Measurements from ENCODE around the gene TRIOBP.

Gene TRIOBP

DNA sequence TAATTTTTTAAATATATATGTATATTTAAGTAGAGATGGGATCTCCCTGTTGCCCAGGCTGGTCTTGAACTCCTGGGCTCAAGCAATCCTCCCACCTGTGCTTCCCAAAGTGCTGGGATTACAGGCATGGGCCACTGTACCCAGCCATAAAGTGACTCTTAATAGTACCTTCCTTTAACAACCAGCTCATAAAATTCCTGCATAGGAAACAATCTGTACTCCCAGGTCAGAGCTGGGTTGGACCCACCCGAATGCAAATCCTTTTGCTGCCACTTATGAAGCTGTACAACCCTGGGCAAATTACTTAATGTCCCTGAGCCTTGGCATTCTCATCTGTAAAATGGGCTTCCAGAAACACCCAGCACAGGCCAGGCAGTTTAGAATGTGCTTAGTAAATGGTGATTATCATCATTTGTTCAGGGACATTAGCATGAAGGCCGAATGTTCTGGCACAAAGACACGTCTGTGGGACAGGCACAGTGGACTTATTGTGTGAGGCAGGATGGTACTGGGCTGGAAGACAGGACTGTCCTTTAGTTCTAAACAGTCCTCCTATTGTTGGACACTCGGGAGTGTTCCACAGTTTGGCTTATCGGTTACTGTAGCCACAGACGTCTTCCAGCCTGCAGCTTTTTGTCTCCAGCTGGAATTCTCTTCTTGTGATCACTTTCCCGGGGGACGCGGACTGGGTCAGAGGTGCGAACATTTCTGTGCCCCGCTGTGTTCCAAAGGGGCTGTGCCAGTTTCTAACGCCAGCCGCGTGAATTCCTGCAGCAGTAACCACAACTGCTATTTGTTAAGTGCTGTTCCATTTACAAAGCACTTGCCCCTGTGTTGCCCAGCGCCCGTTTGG, 32.4 kb upstream of the TRIOBP start:
- Histone ChIP-seq H3K4me3 (ENCODE audit: low read depth, low read length) (no peak overlapping the region), H3K27ac (no peak overlapping the region), H3K27me3 (ENCODE audit: insufficient read depth, low read depth, severe bottlenecking) (no peaks in the 10 kb centered on the region), H3K36me3 (peaks cover 51% of the 10 kb centered on the region), H3K9me3 (ENCODE audit: severe bottlenecking) (no peaks in the 10 kb centered on the region)
- TF ChIP-seq, protein P1, sequence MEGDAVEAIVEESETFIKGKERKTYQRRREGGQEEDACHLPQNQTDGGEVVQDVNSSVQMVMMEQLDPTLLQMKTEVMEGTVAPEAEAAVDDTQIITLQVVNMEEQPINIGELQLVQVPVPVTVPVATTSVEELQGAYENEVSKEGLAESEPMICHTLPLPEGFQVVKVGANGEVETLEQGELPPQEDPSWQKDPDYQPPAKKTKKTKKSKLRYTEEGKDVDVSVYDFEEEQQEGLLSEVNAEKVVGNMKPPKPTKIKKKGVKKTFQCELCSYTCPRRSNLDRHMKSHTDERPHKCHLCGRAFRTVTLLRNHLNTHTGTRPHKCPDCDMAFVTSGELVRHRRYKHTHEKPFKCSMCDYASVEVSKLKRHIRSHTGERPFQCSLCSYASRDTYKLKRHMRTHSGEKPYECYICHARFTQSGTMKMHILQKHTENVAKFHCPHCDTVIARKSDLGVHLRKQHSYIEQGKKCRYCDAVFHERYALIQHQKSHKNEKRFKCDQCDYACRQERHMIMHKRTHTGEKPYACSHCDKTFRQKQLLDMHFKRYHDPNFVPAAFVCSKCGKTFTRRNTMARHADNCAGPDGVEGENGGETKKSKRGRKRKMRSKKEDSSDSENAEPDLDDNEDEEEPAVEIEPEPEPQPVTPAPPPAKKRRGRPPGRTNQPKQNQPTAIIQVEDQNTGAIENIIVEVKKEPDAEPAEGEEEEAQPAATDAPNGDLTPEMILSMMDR (IDR thresholded peaks at IDR 0.05; ENCODE audit: low read depth, low read length): no peak
- DNase-seq: no peak

DNA sequence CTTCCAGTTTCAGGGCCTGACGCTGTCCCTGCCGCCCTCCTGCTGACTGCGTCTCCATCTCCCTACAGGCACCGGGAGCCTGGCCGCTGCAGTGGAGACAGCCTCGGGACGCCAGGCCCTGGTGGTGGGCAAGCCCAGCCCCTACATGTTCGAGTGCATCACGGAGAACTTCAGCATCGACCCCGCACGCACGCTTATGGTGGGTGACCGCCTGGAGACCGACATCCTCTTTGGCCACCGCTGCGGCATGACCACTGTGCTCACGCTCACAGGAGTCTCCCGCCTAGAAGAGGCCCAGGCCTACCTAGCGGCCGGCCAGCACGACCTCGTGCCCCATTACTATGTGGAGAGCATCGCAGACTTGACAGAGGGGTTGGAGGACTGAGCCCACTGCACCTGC, 31.4 kb upstream of the TRIOBP start:
- Histone ChIP-seq H3K4me3 (ENCODE audit: low read depth, low read length) (no peak overlapping the region), H3K9me3 (ENCODE audit: severe bottlenecking) (no peaks in the 10 kb centered on the region), H3K36me3 (peaks cover 44% of the 10 kb centered on the region), H3K27ac (no peak overlapping the region), H3K27me3 (ENCODE audit: insufficient read depth, low read depth, severe bottlenecking) (no peaks in the 10 kb centered on the region)
- no peak for DNase-seq
- TF ChIP-seq, protein P1 (IDR thresholded peaks at IDR 0.05; ENCODE audit: low read depth, low read length): no peak

DNA sequence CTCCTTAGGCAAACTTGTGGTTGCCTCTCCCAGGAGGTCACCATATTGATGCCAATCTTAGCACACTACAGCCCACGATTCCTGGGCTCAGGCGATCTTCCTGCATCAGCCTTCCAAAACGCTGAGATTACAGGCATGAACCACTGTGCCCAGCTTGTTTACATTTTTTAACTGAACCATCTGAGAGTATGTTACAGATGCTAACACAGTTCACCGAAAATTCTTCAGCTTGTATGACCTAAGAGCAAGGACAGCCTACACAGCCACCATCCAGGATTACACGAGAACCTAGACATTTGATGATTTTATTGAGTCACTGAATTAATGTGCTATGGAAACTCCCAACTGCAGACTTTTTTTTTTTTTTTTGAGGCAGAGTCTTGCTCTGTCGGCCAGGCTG, 27.3 kb upstream of the TRIOBP start:
- no peaks in the 10 kb centered on the region for H3K9me3 ChIP-seq (ENCODE audit: severe bottlenecking)
- H3K27ac ChIP-seq: no peak overlapping the region
- H3K27me3 ChIP-seq (ENCODE audit: insufficient read depth, low read depth, severe bottlenecking): no peaks in the 10 kb centered on the region
- TF ChIP-seq, protein P1 (IDR thresholded peaks at IDR 0.05; ENCODE audit: low read depth, low read length): no peak
- H3K36me3 ChIP-seq: peaks cover 31% of the 10 kb centered on the region
- no peak for DNase-seq
- no peak overlapping the region for H3K4me3 ChIP-seq (ENCODE audit: low read depth, low read length)

DNA sequence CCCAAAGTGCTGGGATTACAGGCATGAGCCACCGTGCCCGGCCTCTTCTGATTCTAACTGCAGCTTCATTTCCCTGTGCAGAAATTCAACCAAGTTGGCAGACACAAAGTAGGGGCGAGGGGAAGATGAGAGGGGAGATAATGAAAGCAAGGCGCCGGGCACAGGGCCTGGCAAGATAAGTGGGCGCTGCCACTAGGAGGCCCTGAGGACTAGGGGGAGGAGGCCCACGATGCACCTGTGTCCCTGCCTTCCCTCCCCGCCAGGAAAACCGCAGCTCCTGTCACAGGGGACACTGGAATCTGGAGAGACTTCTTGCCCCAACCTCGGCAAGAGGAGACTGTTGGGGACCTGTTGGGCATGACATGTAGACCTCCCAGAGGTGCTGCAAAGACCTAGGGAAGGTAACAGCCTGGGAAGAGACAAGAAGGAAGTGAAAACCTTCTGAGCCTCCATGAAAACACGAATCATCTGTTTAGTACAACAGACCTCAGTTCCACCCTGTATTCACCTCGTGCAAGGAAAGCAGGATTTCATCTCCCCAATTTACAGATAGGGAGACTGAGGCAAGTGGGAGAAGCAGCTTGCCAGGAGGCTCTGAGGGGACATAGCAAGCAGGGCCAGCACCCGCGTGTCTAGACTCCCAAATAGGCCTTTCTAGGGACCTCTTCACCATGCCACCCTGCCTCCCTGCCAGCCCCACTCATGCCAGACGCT, 24.5 kb upstream of the TRIOBP start:
- TF ChIP-seq, protein P1 (IDR thresholded peaks at IDR 0.05; ENCODE audit: low read depth, low read length): no peak
- Histone ChIP-seq H3K36me3 (peaks cover 6% of the 10 kb centered on the region), H3K4me3 (ENCODE audit: low read depth, low read length) (no peak overlapping the region), H3K9me3 (ENCODE audit: severe bottlenecking) (no peaks in the 10 kb centered on the region), H3K27me3 (ENCODE audit: insufficient read depth, low read depth, severe bottlenecking) (no peaks in the 10 kb centered on the region), H3K27ac (no peak overlapping the region)
- DNase-seq: no peak

DNA sequence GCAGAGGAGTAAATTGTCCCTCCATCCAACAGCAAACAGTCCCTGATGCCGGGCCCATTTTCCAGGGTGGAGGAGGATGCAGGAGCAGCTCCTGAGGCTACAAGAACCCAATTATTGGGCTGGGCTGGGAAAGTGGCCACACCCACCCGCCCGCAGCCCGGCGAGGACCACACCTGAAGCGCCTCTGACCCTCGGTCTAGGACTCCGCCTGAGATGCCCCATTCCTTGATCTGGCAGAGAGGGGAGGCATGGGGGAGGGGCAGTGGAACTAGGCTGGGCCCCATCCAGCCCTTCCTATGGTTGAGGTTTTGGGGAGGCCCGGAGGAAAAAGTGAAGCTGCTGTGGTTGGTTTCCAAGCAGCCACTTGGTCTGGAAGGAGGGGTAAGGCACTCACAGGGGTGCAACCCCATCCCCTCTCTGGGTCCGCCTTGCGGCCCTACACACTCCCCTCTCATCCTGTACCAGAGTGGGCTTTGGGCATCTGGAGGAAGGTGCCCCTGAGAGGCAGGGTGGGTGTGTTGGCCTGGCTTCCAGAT, 23.9 kb upstream of the TRIOBP start:
- no peak overlapping the region for H3K27ac ChIP-seq
- H3K9me3 ChIP-seq (ENCODE audit: severe bottlenecking): no peaks in the 10 kb centered on the region
- DNase-seq: no peak
- TF ChIP-seq, protein P1 (IDR thresholded peaks at IDR 0.05; ENCODE audit: low read depth, low read length): no peak
- H3K36me3 ChIP-seq: peaks cover 6% of the 10 kb centered on the region; the same call in 1 of the 2 replicates
- H3K27me3 ChIP-seq (ENCODE audit: insufficient read depth, low read depth, severe bottlenecking): no peaks in the 10 kb centered on the region
- no peak overlapping the region for H3K4me3 ChIP-seq (ENCODE audit: low read depth, low read length)

Data from WERI-Rb-1 (cell line).